Measurements from ENCODE around the gene ZNF594. TPM values are rescaled to one million over a fixed set of nuclear protein-coding genes. Genes with fewer than 3 reads are reported as not detected.

Gene ZNF594
- total and polyA plus RNA-seq, 10 of the 15 experiments (the other 5 are each of a cell fraction or from before 2014, with no cell fraction given): 0.98 to 14.3 (median 11.1) TPM

DNA sequence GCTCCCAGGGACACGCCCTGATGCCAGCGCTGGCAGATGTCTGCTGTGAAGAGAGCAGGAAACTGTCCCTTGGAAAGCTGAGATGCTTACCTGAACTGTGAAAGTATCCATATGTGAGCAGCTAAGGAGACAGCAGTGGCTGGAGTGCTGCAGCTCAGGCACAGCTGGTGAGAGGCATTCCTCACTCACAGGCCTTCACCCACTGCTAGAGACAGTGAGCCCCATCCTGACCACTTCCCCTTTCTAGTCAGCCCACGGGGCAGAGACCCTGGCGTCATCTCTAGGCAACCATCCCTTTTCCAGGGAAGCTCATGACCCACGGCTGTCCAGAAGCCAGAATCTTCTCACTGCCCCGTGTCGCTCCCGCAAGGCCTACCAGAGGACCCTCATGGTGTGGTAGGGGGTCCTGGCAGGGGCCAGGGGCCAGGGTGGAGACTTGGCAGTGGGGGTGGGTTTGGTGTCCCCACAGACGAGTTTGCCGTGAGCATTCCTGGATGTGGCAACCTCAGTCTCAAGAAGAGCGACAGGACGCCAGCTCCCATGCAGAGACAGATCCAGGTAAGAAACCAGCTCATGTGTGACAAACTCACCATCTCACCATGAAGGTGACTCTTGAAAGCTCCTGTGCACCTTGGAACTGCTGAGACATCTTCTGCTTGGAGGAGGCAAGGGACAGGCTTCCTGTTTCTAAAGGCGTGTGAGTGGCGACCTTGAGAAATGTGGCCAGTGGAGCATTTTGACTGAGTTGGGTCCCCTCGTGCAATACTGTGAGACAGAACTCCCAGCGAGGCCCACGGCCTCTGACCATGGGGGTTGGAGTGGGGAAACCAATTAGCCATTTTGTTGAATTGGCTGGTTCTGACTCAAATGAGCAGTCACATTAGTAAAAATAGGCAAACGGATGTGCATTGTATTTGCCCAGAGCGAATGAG lies 43.2 kb upstream of the ZNF594 start, which contains the start of gene SCIMP:
Gene SCIMP (minus strand): TSS at position 216 of the 932 bp plus-strand sequence. CDS start 105 bp downstream, at position 111.
- in situ Hi-C loops (cut with MboI) (loop anchor here (5.0 kb wide), 1 partner anchor 38 kb away; no protein-coding TSS in a partner anchor), intact Hi-C loops (cut with micrococcal nuclease; ENCODE audit: unreplicated experiment) (loop anchor here (5.0 kb wide), 2 partner anchors 158 to 293 kb away; partner anchors contain the start of genes RNF167, SLC25A11 and ZFP3)
- FAIRE-seq (peak; percentile 86), ATAC-seq (peak; percentile 80), DNase-seq (ENCODE audit: low read depth, low spot score) (peak; percentile 82)
- peaks cover 3% of the 10 kb centered on the region for H3K9me3 ChIP-seq (replicated peaks; ENCODE audit: control insufficient read depth, insufficient read depth, low read length)
- H4K20me1 ChIP-seq (ENCODE audit: control insufficient read depth, insufficient read depth): no peaks in the 10 kb centered on the region
- H3K9ac ChIP-seq (ENCODE audit: control insufficient read depth, insufficient read depth, low read length): peak within 1 kb of the TSS; percentile 96
- RAD21 ChIA-PET (ENCODE audit: unreplicated experiment): interaction anchor here (0.6 to 6.2 kb wide), 6 partner anchors 8 to 63 kb away, joined by 3 to 115 read pairs (median 4); partner anchors contain the start of gene ZNF594
- H3K27me3 ChIP-seq (replicated peaks in 1 of 2; ENCODE audit: control insufficient read depth in 2 of 2, insufficient read depth in 2 of 2, low read length in 1 of 2): no peaks in the 10 kb centered on the region
- WGBS (ENCODE audit: insufficient coverage, insufficient replicate concordance, low lambda C conversion rate, missing lambda C conversion rate): under 1% methylated on average over 19 of the region's 19 CpGs
- peaks cover 42% of the 10 kb centered on the region for H3K4me1 ChIP-seq (ENCODE audit: control insufficient read depth, insufficient read depth, low read length)
- peaks cover 75% of the 10 kb centered on the region for H3K79me2 ChIP-seq (ENCODE audit: control insufficient read depth, insufficient read depth, low read length)
- BruUV-seq (replicated peaks): TSS peak; percentile 70
- SMC1A ChIA-PET (ENCODE audit: uncharacterized antibody, unreplicated experiment): interaction anchor here (0.6 to 6.4 kb wide), 8 partner anchors 9 to 159 kb away, joined by 3 to 129 read pairs (median 4); no protein-coding TSS in a partner anchor
- peak within 1 kb of the TSS; percentile 98 for H3K4me2 ChIP-seq (ENCODE audit: control insufficient read depth, insufficient read depth)
- peak within 1 kb of the TSS; percentile 99 for H3K27ac ChIP-seq (ENCODE audit: control insufficient read depth, insufficient read depth)
- no peak within 1 kb of the TSS; the same call in 1 of the 2 replicates for H2AFZ ChIP-seq (ENCODE audit: control insufficient read depth, low read depth, low read length)
- POLR2A ChIA-PET: interaction anchor here (0.7 to 6.2 kb wide), 7 partner anchors 8 to 124 kb away, joined by 3 to 115 read pairs (median 5); partner anchors contain the start of genes ZNF232 and ZNF594
- H3K36me3 ChIP-seq (ENCODE audit: control insufficient read depth in 2 of 2, insufficient read depth in 2 of 2, low read length in 1 of 2): peaks cover 3 to 10% of the 10 kb centered on the region in 2 experiments; a peak in 2 of 4 replicates
- CTCF ChIA-PET: interaction anchor here (0.7 to 8.1 kb wide), 5 partner anchors 9 to 38 kb away, joined by 3 to 209 read pairs (median 10); partner anchors contain the start of gene ZNF594
- peak within 1 kb of the TSS; percentile 87 for H3K4me3 ChIP-seq
- TF ChIP-seq PML (IDR thresholded peaks at IDR 0.05; ENCODE audit: low read length) (peak; percentile 82), ASH2L (IDR thresholded peaks at IDR 0.05; ENCODE audit: borderline replicate concordance, low read depth) (no peak), RFX5 (IDR thresholded peaks at IDR 0.05; ENCODE audit: low read depth, low read length) (peak; percentile 31; the same call in 1 of the 2 replicates), FOS (IDR thresholded peaks at IDR 0.05; ENCODE audit: borderline replicate concordance, extremely low read depth, insufficient read length) (no peak), EED (IDR thresholded peaks at IDR 0.05; ENCODE audit: low read depth) (peak; percentile 99), MXI1 (IDR thresholded peaks at IDR 0.05; ENCODE audit: low read depth, low read length) (peak; percentile 83), SP1 (IDR thresholded peaks at IDR 0.05; ENCODE audit: low read depth, low read length) (peak; percentile 64), SMAD5 (IDR thresholded peaks at IDR 0.05; ENCODE audit: low read depth) (peak; percentile 94), CBFB (IDR thresholded peaks at IDR 0.05; ENCODE audit: low read depth) (peak; percentile 84; the same call in 1 of the 2 replicates), DPF2 (IDR thresholded peaks at IDR 0.05) (peak; percentile 96)
- TF ChIP-seq, protein P1, sequence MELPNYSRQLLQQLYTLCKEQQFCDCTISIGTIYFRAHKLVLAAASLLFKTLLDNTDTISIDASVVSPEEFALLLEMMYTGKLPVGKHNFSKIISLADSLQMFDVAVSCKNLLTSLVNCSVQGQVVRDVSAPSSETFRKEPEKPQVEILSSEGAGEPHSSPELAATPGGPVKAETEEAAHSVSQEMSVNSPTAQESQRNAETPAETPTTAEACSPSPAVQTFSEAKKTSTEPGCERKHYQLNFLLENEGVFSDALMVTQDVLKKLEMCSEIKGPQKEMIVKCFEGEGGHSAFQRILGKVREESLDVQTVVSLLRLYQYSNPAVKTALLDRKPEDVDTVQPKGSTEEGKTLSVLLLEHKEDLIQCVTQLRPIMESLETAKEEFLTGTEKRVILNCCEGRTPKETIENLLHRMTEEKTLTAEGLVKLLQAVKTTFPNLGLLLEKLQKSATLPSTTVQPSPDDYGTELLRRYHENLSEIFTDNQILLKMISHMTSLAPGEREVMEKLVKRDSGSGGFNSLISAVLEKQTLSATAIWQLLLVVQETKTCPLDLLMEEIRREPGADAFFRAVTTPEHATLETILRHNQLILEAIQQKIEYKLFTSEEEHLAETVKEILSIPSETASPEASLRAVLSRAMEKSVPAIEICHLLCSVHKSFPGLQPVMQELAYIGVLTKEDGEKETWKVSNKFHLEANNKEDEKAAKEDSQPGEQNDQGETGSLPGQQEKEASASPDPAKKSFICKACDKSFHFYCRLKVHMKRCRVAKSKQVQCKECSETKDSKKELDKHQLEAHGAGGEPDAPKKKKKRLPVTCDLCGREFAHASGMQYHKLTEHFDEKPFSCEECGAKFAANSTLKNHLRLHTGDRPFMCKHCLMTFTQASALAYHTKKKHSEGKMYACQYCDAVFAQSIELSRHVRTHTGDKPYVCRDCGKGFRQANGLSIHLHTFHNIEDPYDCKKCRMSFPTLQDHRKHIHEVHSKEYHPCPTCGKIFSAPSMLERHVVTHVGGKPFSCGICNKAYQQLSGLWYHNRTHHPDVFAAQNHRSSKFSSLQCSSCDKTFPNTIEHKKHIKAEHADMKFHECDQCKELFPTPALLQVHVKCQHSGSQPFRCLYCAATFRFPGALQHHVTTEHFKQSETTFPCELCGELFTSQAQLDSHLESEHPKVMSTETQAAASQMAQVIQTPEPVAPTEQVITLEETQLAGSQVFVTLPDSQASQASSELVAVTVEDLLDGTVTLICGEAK (IDR thresholded peaks at IDR 0.05; ENCODE audit: borderline replicate concordance): no peak
- TF ChIP-seq, protein P2, sequence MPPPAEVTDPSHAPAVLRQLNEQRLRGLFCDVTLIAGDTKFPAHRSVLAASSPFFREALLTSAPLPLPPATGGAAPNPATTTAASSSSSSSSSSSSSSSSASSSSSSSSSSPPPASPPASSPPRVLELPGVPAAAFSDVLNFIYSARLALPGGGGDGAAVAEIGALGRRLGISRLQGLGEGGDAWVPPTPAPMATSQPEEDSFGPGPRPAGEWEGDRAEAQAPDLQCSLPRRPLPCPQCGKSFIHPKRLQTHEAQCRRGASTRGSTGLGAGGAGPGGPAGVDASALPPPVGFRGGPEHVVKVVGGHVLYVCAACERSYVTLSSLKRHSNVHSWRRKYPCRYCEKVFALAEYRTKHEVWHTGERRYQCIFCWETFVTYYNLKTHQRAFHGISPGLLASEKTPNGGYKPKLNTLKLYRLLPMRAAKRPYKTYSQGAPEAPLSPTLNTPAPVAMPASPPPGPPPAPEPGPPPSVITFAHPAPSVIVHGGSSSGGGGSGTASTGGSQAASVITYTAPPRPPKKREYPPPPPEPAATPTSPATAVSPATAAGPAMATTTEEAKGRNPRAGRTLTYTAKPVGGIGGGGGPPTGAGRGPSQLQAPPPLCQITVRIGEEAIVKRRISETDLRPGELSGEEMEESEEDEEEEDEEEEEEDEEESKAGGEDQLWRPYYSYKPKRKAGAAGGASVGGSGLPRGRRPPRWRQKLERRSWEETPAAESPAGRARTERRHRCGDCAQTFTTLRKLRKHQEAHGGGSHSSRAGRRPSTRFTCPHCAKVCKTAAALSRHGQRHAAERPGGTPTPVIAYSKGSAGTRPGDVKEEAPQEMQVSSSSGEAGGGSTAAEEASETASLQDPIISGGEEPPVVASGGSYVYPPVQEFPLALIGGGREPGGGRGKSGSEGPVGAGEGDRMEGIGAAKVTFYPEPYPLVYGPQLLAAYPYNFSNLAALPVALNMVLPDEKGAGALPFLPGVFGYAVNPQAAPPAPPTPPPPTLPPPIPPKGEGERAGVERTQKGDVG (CRISPR knock-in tag; IDR thresholded peaks at IDR 0.05): no peak

All from GM12878 (cell line).